ENCODE data around the gene CDH15.
A peak's percentile ranks its signal among the peaks of the same experiment; 100 is the strongest.

The CDH15 gene

DNA sequence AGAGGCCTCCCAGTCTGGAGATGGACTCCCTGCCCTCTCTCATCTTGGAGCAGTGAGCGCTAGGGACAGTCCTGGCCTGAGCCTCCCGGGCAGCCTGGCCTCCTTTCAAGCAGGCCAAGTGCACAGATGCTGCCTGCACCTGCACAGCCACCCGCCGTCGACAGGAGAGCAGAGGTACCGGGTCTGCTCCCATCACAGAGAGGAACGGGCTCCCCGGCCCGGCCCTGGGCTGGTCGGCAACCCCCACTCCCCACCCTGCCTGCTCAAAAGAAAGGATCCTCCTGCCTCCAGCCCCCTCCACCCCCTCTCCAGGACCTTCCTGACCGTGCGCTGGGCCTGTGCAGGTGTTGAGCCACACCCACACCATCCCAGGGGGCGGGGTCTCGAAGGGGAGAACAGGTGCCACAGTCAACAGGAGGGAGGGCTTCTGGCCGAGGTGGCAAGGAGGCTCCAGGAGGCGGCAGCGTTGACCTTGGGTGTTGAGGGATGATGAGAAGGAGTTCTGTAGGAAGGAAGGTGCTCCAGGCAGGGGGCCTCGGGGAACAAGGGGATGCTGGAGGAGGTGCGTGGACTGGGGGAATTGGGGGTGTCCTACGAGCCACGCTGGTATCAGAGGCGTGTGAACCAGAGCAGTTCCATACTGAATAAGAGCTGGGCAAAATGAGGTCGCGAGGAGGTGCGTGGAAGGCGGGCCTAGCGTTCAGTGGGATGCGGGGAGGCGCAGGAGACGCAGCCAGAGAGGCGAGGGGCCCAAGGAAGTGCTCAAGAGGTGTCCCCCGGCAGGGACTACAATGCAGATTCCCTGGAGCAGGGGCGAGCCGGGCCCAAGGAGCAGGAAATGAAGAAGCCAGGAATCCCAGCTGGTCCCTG is 967 bp upstream of the CDH15 start:
- H3K27ac Mint-ChIP-seq, result no peak overlapping the region
- H3K4me1 Mint-ChIP-seq (ENCODE audit: low read depth), result peaks cover 10% of the 10 kb centered on the region
- no peaks in the 10 kb centered on the region for H3K9me3 Mint-ChIP-seq
- H3K27me3 Mint-ChIP-seq, result peaks cover 5% of the 10 kb centered on the region
- H3K4me3 Mint-ChIP-seq, result peak overlapping the region; percentile 48
- DNase-seq, result no peak
- no peaks in the 10 kb centered on the region for H3K36me3 Mint-ChIP-seq (ENCODE audit: low read depth)

DNA sequence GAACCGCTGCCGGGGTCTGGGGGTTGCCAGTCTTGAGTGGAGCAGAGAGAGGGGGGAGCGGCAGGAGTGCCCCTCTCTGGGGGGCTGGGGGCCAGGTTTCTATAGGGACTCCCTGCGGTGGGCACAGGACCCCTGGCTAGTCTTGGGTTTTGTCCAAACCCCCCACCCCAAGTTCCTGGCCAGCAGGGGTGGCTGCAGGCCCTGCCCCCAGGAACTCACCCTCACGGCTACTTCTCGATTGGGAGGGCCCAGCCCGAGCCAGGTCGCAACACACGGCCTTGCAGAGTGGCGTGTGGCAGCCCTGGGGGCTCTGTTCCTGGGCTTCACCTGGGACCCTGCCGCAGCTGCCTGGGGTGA is 601 bp downstream of the CDH15 start:
- Mint-ChIP-seq H3K27ac (no peak overlapping the region), H3K4me1 (ENCODE audit: low read depth) (peaks cover 10% of the 10 kb centered on the region), H3K9me3 (no peaks in the 10 kb centered on the region), H3K27me3 (peaks cover 5% of the 10 kb centered on the region), H3K36me3 (ENCODE audit: low read depth) (no peaks in the 10 kb centered on the region), H3K4me3 (no peak overlapping the region)
- DNase-seq, result no peak

- H3K36me3 Mint-ChIP-seq (ENCODE audit: low read depth), result no peaks in the 10 kb centered on the region
- H3K9me3 Mint-ChIP-seq, result no peaks in the 10 kb centered on the region
- no peak overlapping the region for H3K27ac Mint-ChIP-seq
- H3K4me1 Mint-ChIP-seq (ENCODE audit: low read depth), result peaks cover 10% of the 10 kb centered on the region
- H3K4me3 Mint-ChIP-seq, result no peak overlapping the region
- no peak for DNase-seq
- H3K27me3 Mint-ChIP-seq, result peaks cover 5% of the 10 kb centered on the region
Observed at GRCh38 chr16:89172528-89173173, 1.1 kb downstream of the CDH15 start.

- Mint-ChIP-seq H3K27me3 (peaks cover 5% of the 10 kb centered on the region), H3K9me3 (no peaks in the 10 kb centered on the region), H3K27ac (no peak overlapping the region), H3K36me3 (ENCODE audit: low read depth) (no peaks in the 10 kb centered on the region), H3K4me1 (ENCODE audit: low read depth) (peaks cover 8% of the 10 kb centered on the region), H3K4me3 (no peak overlapping the region)
- no peak for DNase-seq
Observed at GRCh38 chr16:89173174-89173921, 1.8 kb downstream of the CDH15 start.

DNA sequence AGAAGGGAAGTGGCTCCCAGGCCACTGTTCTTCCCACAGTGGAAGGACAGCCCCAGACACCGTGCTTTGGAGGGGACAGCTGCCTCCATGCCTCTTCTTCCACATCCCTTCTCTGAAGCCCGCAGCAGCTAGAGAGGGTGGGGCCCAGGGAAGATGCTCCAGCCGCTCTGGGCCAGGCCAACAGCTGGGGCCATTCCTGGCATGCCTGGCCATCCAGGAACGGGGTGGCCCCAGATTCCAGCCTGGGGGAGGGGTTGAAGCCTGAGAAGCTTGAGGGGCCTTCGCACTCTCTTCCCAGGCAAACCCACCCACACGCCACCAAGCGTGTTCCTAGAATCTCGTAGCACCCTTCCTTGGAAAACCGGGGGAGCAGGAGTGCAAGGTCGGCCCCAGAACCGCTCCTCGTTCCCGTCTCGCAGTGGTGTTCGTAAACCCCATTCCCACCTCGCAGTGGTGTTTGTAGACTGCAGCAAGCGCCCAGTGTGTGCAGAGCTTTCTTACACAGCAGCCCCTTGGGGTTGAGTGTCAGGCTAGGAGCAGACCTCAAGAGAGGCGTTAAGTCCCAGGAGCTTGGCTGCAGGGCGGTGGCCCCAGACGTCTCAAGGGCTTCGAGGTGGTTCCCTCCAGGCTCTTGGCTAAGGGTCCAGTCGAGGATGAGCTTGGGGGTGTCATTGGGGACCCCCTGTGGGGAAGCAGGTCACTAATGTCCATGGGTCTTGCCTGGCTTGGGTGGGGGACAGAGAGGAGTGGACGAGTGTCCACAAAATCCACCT is 2.7 kb downstream of the CDH15 start:
- DNase-seq, result no peak
- H3K4me3 Mint-ChIP-seq, result no peak overlapping the region
- H3K4me1 Mint-ChIP-seq (ENCODE audit: low read depth), result peaks cover 8% of the 10 kb centered on the region
- H3K9me3 Mint-ChIP-seq, result no peaks in the 10 kb centered on the region
- no peak overlapping the region for H3K27ac Mint-ChIP-seq
- H3K36me3 Mint-ChIP-seq (ENCODE audit: low read depth), result no peaks in the 10 kb centered on the region
- peaks cover 5% of the 10 kb centered on the region for H3K27me3 Mint-ChIP-seq

- H3K9me3 Mint-ChIP-seq, result no peaks in the 10 kb centered on the region
Observed at GRCh38 chr16:89174877-89175276, 3.3 kb downstream of the CDH15 start.

DNA sequence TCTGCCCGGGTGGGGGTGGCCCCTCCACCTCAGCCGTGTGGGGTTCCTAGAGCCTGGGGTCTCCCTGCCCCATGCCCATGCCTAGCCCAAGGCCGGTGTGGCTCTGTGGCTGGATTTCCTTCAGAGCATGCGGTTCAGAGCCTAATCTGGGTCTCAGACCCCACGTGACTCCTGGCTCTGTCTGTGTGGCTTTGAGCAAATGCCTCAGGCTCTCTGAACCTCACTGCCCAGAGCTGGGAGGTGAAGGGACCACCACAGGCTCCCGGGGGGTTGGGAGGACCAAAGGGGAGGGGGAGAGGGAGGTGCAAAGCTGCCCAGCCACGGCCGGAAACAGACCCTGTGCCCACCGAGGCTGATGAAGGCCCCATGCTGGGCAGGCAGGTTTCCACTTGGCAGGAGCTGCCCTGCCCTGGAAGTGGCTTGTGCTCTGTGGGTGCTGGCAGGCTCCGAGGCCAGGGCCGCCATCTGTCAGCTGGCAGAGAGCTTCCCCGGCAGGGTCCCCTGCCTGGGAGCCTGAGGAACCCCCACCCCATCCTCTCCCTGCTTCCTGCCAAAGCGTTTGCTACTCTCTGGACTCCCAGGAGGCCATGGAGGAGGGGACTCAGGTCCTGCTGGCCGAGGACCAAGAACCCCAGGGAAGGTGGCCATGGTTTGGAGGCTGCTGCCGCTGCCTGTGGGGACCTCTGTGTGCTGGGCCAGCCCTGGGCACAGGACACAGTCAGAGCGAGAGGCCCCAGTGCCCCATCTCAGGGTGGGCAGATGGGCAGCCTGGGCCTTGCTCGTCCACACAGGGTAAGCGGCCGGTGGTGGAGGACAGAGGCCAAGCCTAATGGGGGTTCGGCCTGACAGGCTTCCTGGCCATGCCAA is 4.0 kb downstream of the CDH15 start:
- no peaks in the 10 kb centered on the region for H3K9me3 Mint-ChIP-seq
- H3K36me3 Mint-ChIP-seq (ENCODE audit: low read depth), result no peaks in the 10 kb centered on the region
- no peak overlapping the region for H3K27ac Mint-ChIP-seq
- H3K4me1 Mint-ChIP-seq (ENCODE audit: low read depth), result peaks cover 5% of the 10 kb centered on the region
- H3K27me3 Mint-ChIP-seq, result peaks cover 4% of the 10 kb centered on the region
- DNase-seq, result no peak
- H3K4me3 Mint-ChIP-seq, result no peak overlapping the region

More at GRCh38 chr16:89174877-89175276, 3.3 kb downstream of the CDH15 start:
- no peak for DNase-seq
- Mint-ChIP-seq H3K27me3 (peaks cover 5% of the 10 kb centered on the region), H3K27ac (no peak overlapping the region), H3K4me1 (ENCODE audit: low read depth) (peaks cover 8% of the 10 kb centered on the region), H3K4me3 (no peak overlapping the region), H3K36me3 (ENCODE audit: low read depth) (no peaks in the 10 kb centered on the region)

DNA sequence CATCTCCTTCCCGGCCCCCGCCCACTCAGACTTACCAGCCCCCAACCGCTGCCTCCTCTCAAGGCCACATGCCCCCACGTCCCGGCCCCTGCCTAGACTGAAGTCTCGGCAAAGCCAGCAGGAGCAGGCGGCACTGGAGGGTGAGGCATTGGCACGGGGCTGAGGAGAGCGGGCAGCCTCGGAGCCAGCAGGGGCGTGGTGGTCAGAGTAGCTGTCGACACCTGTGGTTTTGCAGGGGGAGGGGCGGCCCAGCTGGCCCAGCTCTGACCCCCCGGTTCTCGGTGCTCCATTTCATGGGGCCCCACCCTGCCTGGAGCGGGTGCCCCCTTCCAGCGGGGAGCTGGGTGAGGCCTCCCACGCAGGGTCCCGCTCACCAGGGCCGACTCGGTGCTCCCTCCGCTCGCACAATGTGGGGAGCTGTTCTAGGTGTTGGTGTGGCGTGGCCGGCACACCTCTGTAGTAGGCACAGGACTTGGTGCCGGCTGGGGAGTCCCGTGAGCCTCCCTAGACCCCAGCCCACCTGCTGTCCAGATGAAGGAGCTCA is 4.7 kb downstream of the CDH15 start:
- H3K27me3 Mint-ChIP-seq, result no peaks in the 10 kb centered on the region
- no peak for DNase-seq

DNA sequence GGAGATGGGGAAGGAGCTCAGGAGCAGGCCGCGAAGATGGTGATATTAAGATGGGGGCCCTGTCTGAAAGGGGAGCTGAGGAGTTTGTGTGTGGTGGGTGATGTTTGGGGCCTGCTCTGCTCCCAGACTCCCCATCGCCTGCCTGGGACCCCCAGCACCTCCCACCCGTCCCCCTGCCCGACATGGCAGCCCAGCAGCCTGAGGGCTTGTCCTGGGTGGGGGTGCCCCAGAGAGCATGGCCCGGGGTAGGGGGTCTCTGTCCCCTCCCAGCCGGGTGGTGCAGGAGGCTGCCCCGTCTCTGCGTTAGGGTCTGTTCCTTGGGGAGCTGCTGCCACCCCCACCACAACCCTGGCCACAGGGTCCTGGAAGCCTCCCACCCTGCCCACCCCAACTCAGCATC is 5.2 kb downstream of the CDH15 start:
- Mint-ChIP-seq H3K4me3 (no peak overlapping the region), H3K9me3 (no peaks in the 10 kb centered on the region), H3K36me3 (ENCODE audit: low read depth) (no peaks in the 10 kb centered on the region), H3K27me3 (no peaks in the 10 kb centered on the region), H3K4me1 (ENCODE audit: low read depth) (peaks cover 2% of the 10 kb centered on the region), H3K27ac (no peak overlapping the region)
- no peak for DNase-seq

More for the DNA sequence above, 4.7 kb downstream of the CDH15 start:
- Mint-ChIP-seq H3K36me3 (ENCODE audit: low read depth) (no peaks in the 10 kb centered on the region), H3K9me3 (no peaks in the 10 kb centered on the region), H3K27ac (no peak overlapping the region), H3K4me3 (no peak overlapping the region), H3K4me1 (ENCODE audit: low read depth) (peaks cover 1% of the 10 kb centered on the region)

DNA sequence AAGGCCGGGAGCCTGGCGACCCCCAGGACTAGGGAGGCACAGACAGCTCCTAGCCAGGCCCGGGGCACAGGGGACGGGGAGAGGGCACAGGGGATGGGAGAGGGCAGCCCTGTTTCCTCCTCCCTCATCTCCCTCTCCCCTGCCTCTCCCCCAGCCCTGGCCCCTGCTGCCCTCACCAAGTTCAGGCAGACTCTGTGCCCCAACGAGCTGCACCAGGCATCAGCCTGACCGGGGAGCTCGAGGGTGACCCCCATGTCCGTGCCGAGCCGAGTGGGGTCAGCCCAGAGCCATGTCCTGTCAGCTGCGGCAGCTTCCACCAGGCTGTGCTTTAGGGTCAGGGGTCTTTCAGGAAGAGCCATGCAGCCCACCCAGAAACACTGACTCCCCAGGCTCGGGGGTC is 6.0 kb downstream of the CDH15 start:
- no peaks in the 10 kb centered on the region for H3K27me3 Mint-ChIP-seq
- H3K4me3 Mint-ChIP-seq, result no peak overlapping the region
- H3K9me3 Mint-ChIP-seq, result no peaks in the 10 kb centered on the region
- DNase-seq, result no peak
- no peak overlapping the region for H3K27ac Mint-ChIP-seq
- H3K36me3 Mint-ChIP-seq (ENCODE audit: low read depth), result no peaks in the 10 kb centered on the region
- H3K4me1 Mint-ChIP-seq (ENCODE audit: low read depth), result peaks cover 3% of the 10 kb centered on the region

DNA sequence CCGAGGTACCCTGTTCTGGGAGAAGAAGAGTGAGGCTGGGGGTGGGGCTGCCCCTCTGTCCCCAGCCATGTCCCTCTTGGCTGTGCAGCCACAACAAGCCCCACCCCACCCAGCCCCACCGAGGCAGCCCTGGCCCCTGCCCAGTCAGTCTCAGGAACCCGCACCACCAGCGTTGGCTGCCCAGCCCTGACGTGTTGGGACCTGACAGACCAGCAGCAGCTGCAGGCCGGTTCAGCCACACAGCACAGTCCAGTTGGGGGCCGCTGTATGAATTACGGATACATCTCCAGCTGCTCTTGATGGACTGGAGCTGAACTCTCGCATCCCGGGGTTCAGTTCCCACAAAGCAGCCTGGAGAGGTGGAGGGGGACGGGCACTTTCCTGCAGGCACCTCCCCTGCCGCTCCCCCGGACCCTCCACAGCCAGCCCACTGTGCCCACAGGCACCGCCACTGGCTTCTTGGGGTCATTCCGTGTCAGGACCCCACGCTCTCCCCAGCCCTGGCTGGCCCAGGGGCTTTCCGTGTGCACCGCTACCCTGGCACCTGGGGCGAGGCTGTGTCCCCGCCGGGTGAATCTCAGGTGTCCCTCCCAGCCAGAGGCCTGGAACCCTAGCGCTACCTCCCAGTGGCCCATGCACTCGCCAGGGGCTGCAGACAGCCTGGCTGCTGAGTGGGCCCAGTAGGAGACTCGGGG is 7.1 kb downstream of the CDH15 start:
- no peak overlapping the region for H3K4me3 Mint-ChIP-seq
- no peaks in the 10 kb centered on the region for H3K36me3 Mint-ChIP-seq (ENCODE audit: low read depth)
- no peaks in the 10 kb centered on the region for H3K27me3 Mint-ChIP-seq
- DNase-seq, result no peak
- H3K4me1 Mint-ChIP-seq (ENCODE audit: low read depth), result peaks cover 4% of the 10 kb centered on the region
- no peak overlapping the region for H3K27ac Mint-ChIP-seq
- no peaks in the 10 kb centered on the region for H3K9me3 Mint-ChIP-seq

- H3K4me3 Mint-ChIP-seq, result no peak overlapping the region
- no peak for DNase-seq
- no peaks in the 10 kb centered on the region for H3K27me3 Mint-ChIP-seq
- H3K9me3 Mint-ChIP-seq, result no peaks in the 10 kb centered on the region
- no peak overlapping the region for H3K27ac Mint-ChIP-seq
- no peaks in the 10 kb centered on the region for H3K36me3 Mint-ChIP-seq (ENCODE audit: low read depth)
- peaks cover 4% of the 10 kb centered on the region for H3K4me1 Mint-ChIP-seq (ENCODE audit: low read depth)
Observed at GRCh38 chr16:89179148-89179484, 7.6 kb downstream of the CDH15 start.

- Mint-ChIP-seq H3K27me3 (no peaks in the 10 kb centered on the region), H3K9me3 (no peaks in the 10 kb centered on the region), H3K27ac (no peak overlapping the region), H3K4me1 (ENCODE audit: low read depth) (peaks cover 4% of the 10 kb centered on the region), H3K36me3 (ENCODE audit: low read depth) (no peaks in the 10 kb centered on the region), H3K4me3 (no peak overlapping the region)
- no peak for DNase-seq
Observed at GRCh38 chr16:89179656-89180315, 8.2 kb downstream of the CDH15 start.

Measured in activated T-cell treated with anti-CD3 and anti-CD28 coated beads, Interleukin-2, amount 50 U/mL, for 24 hours (primary cell).